GM04503 (cell line): ENCODE measurements around the gene HMGXB3.

Experiments used
- DNase-seq: peaks from one replicate; pipeline ENCODE4 v3.0.0-alpha.2; 2012; ENCODE audit warnings: low read depth

Gene HMGXB3

GRCh38 chr5:150092159-150092787 is 91.7 kb downstream of the HMGXB3 start:
- no peak for DNase-seq

- DNase-seq = no peak
These were observed 96.6 kb downstream of the HMGXB3 start for GRCh38 chr5:150097152-150097551.

- no peak for DNase-seq
These were observed 100.5 kb downstream of the HMGXB3 start for GRCh38 chr5:150101023-150101422.
